ENCODE measurements around the gene METTL16.

GRCh38 chr17:2456475-2456874 is 55.2 kb downstream of the METTL16 start:
- TF ChIP-seq POLR2A (IDR thresholded peaks at IDR 0.05; ENCODE audit: low read depth, low read length) (no peak), TAF1 (IDR thresholded peaks at IDR 0.05; ENCODE audit: low read depth, low read length) (no peak)

All from GM12891 (cell line).